HG03558 (cell line): ENCODE results near the gene SLC35F1.
A peak's percentile ranks its signal among the peaks of the same experiment; 100 is the strongest.

ENCODE experiments used
- ATAC-seq: cut with Tn5 transposase; IDR thresholded peaks from one replicate; pipeline ENCODE4 v1.9.1; 2021; ENCODE audit warnings: moderate number of reproducible peaks; ENCODE audit not compliant: unreplicated experiment; ENCODE audit errors: extremely low read depth

SLC35F1 gene

DNA sequence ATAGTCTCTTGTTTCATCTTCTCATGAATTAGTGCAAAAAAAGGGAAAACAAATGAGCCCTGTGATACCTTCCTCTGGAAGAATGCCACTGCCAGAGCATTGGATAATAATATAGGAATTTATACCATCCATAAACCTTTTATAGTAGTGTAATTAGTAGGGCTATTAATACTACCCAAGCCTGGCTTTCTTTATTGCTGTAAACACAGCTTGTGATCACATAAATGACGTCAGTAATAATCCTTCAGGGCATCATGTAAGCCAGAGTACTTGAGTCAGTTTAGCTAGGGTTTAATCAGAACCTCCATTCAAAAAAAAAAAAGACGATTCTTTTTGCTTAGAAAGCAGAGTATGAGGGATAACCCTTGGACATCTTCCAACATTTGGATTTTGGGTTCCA is 264.8 kb downstream of the SLC35F1 start:
- no peak for ATAC-seq

DNA sequence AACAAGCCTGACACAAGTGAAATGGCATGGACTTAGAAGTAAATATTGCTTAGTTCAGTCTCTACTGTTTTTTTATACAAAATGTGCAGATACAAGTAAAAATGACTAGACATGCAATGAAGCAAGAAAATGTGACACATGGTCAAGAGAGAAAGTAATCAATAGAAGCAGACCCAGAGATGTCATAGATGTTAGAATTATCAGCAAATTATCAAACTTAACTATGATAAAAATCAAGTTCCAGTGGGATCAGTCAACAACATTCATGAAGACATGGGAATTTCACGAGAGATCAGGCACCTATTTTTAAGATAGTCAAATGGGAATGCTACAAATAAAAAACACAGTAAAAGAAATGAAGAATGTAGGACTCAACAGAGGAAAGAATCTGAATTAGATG is 267.0 kb downstream of the SLC35F1 start:
- ATAC-seq, result no peak

DNA sequence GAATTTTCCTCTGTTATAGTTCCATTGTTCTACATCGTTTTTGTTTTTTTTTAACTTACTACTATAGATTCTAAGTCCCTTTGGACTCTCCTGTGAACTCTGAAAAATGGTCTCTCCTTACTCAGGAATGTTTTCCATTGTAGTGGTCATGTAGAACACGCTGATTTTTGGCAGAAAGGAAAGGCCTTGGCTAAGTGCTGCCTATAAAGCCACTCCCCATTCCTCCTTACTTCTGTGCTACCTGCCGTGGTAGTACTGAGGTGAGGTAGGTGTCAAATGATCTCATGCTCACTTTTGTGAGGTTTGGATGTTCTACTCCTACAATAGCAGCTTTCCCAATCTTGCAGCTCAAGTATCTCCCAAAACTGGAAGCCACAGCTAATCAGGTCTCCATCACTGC is 270.7 kb downstream of the SLC35F1 start:
- ATAC-seq, result no peak

DNA sequence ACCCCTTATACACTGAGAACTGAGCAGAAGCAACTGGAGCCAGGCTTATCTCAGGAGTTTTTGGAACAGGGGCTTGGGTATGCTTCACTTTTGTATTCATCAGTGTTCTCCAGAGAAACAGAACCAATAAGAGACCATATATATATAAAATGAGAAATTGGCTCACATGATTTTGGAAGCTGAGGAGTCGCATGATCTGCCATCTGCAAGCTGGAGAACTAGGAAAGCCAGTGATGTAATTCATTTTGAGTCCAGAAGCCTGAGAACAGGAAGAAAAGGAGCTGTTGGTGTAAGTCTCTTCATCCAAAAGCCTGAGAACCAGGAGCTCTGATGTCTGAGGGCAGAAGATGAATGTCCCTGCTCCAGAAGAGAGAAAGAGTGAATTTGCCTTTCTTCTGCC is 272.0 kb downstream of the SLC35F1 start:
- no peak for ATAC-seq

DNA sequence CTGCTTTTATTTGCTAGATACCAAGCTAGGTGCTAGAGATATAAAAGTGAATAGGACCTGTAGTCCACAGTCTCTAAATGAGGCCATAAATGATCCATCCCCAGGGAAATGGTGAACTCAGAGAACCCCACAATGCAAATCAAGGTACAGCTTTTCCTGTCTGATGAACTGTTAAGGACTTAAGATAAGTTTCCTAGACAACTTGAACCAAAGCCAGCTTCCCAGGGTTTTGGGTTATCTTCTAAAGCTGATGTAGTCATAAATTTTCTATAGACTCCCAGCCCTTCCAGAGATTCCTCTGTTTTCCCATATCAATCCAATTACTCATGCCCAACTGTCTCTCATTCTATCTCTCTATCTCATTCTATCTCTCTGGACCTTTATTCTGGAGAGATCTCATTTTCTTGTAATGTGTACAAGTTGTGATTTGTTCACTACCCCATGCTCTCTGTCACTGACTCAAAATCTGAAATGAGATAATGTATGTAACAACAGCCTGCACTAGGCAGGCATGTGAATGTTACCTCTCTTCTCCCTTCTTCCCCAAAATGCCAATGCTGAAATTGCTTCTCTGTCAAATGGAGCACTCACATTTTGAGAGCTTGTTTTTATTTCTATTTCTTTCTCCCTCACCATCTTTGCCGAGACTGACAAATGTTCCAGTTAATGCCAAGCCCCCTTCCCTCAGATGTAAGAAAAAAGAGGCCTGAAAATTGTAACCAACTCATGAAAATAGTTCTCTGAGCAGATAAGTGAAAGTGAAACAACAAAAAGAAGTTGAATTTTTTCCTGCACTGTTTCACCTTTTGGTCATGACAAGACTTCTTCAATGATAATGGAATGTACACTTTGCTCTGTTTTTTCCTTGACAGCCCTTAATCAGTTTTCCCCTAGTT is 279.9 kb downstream of the SLC35F1 start:
- peak; percentile 36 for ATAC-seq

DNA sequence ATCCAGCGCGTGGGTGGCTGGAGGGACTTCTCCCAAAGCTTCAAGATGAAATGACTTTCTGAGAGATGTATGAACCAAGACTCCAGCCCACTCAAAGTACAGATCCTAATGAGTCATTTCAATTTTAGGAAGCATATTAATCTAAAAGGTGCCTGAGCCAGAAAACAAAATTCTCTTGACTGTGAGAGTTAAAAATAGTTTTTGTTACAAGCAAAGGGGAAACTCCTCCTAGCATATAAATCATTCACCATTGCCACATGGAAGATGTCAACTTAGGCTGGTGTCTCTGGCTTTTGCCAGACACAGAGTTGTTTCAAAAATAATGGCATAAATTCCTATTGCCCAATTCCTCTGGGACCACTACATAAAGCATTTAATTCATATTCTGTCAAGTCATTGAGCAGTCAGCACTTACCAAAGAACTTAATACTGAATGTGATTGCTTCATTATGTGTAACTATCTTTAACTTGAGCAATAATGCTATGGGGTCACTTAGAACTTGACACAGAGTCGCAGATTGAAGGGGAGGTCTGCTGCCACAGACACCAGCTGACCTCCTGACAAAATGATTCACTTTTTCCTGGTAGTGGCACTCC is 280.6 kb downstream of the SLC35F1 start:
- ATAC-seq, result peak; percentile 39

DNA sequence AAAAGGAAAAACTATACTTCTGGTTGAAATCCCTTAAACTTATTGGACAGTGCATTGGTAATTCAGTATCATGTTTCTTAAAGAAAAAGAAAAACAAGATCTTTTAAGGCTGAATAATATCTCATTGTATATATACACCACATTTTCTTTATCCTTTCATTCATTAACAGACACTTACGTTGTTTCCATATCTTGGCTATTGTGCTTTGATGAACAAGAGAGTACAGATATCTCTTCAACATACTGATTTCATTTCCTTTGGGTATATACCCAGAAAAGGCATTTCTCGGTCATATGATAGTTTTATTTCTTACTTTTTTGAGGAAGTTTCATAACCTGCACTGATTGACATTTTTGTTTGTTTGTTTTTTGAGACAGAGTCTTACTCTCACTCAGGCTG is 281.5 kb downstream of the SLC35F1 start:
- no peak for ATAC-seq

DNA sequence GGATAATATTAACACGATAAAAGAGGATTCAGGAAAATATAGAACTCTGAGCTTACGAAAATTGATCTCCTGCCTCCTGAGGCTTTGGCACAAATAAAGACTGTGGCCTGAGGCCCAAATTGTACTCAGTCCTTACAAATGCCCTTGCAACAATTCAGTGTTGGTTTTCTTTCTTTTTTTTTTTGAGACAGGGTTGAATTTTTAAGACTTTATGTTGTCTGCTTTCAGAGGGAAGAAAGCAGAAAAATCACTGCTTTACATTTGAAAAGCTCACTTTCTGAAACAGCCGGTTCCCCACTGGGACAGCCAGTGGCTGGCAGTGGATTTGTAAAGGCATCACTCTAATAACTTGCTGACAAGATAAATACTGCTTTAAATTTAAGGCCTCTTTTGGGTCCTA is 290.5 kb downstream of the SLC35F1 start:
- no peak for ATAC-seq

DNA sequence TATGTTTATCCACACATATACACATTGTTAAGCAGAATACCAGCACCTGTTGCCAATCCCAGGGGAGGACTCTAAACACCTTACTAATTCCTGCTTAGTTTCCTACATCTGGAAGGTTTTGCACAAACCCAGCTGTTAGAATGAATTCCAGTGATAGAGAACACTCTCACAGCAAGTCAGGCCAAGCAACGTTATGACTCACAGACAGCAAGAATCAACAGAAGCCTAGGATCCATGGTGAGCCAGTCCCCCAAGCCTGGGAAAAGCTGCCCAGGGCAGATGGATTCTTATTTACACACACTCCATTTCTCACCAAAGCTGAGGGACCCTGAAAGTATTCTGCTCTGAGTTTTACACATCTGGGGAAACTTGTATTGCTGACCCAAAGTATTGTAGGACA is 291.7 kb downstream of the SLC35F1 start:
- no peak for ATAC-seq

DNA sequence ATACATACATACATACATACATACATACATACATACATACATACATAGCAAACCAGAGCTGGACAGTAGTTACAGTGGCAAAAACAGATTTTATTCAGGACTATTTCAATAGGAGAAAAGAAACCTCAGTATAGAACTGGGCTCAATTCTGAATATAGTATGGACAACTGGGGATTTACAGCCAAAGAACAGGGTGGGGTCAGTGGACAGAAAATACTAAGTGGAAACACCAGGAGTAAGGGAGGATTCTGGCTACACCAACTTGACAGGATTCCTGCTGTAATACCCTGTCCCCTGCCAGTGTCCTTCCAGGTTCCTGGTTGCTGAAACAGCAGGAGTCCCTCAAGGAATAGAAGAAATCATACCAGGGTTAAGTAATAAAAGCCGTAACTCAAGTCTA is 293.1 kb downstream of the SLC35F1 start:
- no peak for ATAC-seq

DNA sequence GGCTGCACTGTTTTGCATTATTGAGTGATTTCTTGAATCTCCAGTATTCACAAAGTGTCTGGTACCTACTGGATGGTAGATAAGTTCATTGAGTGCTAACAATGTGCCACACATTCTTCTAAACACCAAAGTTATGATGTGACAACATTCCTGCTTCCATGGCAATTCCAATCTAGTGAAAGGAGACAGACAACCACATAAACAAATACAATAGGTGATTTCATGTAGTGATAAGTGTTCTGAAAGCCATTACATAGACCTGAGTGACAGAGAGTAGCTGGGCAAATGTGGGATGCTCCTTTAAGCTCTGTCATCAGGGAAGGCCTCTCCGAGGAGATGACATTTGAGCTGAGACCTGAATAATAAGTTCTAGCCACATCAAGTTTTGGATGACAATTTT is 295.5 kb downstream of the SLC35F1 start:
- ATAC-seq, result no peak

DNA sequence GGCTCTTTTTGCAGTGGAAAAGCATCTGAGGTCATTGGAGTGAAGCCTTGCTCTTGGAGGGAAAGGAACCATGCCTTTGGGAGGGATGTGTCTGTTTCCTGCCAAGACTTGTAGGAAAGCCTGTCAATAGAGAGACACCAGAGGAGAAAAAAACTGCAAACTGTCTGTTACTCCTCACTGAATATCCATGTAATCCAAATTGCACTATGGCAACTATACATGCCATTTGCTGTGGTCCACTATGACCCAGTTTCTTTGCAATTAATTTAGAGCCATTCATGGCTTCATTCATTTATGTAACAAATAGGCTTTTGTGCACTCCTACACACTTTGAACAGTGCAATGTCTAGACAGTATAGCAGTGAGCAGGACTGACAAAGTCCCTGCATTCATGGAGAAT is 296.5 kb downstream of the SLC35F1 start:
- ATAC-seq, result no peak

DNA sequence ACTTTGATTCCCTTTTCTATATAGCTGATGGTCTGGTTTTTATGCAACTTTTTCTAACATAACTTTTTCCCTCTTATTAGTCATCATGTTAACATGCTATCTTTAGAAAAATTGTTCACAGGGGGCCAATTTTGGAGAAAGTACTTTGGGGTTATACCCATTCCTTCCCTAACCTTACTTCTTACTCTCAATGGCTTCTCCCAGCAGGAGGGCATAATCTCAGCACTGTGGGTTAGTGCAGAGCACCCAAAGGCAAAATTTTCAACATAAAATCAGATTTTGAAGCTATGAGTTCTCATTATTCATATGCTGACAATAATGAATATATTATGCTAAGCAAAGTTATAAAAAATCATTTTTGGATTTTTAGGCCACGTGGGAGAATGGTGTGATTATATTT is 299.2 kb downstream of the SLC35F1 start:
- ATAC-seq, result no peak

DNA sequence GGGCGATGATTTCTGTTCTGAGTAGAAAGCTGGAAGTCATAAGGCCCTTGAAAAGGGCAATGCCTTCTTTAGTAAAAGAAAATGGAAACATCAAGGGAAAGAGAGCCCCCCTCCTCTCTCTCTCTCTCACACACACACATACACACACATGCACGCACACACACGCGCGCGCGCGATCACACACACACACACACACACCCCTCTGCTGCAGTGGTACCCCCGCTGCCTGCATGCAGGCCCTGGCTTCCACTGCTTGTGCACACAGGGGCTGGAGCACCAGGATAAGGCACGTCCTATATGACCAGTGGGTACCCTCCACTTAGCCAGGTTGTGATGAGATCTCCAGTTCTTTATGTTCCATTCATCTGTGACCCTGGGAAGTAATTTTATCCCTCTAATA is 300.9 kb downstream of the SLC35F1 start:
- no peak for ATAC-seq

DNA sequence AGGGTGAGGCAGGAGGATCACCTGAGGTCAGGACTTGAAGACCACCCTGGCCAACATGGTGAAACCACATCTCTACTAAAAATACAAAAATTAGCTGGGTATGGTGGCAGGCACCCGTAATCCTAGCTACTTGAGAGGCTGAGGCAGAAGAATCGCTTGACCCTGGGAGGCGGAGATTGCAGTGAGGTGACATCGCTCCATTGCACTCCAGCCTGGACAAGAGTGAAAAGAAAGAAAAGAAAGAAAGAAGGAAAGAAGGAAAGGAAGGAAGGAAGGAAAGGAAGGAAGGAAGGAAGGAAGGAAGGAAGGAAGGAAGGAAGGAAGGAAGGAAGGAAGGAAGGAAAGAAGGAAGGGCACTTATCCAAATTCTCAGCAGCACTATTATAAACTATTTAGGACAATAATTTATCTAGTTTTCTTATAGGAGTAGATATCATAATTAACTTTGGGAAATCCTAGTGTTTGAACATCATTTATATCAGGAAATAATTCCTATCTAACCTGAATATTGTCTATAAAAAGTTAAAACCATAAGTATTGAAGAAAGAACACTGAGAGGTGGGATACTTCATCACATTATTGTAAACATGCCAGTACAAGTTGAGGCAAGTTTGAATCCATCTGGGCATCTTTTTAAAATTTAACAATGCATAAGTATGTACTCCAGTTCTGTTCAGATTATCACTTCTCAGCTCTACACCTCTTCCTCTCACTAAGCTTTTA is 305.5 kb downstream of the SLC35F1 start:
- no peak for ATAC-seq

DNA sequence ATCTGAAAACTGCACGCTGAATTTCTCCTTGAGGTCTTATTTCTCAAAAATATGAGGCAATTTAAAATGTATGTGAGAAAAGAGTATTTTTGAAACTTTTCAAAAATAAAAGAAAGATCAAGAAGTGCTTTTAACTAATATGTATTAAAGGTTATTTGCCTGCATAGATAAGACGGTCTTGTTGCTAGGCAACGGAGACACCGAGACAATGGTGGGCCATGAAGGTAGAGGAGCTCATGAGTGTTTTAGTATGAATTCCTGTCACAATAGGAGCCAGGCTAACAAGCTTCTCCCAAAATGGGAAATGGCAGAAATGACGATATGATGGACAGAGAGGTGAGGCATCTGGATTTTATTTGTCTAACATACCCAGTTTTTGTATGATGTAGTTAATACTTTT is 308.2 kb downstream of the SLC35F1 start:
- ATAC-seq, result no peak

DNA sequence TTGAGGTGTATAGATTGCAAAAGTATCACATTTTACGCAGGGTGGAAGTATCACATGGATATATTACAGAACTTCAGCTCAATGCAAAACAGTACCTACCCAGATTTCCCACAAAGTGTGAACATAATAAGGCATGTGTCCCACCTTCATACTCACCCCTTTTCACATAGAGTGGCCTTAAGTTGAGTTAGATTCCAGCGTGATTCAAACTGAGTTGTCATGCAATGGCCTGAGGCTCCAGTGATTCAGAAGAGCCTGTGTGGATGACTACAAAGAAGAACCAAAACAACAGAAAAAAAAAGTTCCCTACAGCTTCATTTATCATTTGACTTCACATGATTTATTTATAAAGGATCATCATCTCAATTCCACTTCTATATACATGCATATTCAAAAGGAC is 309.7 kb downstream of the SLC35F1 start:
- ATAC-seq, result no peak

DNA sequence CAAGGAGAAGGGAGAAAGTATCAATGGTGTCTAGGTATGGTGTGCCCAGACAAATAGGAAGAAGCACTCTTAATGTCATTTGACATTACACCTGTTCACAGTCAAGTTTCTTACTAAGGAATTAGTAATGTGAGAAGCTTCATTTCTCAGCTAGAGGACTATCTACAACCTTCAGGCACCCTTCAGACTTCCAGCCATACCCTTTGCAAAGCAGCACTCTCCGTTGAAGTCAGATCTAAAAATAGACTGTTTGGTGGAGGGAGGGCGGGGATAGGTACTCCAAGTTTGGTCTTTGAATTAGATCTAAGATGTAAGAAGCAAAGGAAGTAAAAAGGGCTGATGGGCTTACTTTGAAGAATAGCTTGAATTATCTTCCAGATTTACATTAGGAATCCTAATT is 311.1 kb downstream of the SLC35F1 start:
- ATAC-seq, result no peak

DNA sequence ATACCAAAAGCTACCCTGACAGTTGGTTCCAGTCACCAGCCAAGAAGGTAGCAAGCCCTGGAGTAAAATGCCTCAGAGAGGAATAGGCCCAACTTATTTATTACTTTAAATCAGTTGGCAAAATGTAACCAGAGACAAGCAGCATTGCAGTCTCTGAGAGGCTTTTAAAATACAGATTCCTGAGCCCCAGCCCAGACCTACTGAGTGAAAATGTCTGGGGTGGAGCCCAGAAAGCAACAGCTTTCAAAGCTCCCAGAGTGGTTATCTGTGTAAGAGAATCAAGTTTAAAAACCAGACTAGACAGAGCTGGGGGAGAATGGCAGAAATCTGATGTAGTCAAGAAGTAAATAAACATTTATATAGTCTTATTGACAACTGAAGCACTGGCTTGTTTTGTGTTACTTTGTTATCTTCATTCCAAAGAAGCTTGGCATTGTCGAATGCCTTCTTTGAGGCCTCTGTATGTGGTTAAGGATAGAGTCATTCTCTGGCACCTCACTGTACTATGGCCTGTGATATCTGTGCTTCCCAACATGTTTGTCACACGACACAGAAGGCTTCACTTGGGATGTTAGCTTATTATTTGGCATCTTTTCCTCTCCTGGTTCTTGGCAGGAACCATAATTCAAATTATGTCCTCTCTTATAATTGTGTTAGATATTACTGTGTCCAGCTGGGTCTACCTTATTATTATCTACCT is 313.5 kb downstream of the SLC35F1 start:
- ATAC-seq, result no peak

DNA sequence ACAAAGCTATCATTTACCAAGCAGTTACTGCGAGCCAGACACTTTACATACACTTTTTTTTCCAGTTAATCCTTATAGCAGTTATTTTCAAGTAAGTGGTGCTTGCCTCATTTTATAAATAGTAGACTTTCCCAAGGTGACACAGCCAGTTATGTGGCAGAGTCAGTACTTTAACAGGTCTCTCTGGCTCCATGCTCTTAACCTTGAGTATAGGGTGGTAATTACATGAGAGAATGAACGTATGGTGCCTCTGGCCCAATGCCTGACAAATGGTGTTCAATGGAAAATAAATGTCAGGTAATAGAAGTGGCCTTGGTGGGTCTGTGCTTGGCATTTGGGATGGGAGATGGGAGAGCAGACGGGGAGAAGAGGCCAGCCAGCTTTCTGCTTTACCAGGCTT is 316.3 kb downstream of the SLC35F1 start:
- ATAC-seq, result no peak

DNA sequence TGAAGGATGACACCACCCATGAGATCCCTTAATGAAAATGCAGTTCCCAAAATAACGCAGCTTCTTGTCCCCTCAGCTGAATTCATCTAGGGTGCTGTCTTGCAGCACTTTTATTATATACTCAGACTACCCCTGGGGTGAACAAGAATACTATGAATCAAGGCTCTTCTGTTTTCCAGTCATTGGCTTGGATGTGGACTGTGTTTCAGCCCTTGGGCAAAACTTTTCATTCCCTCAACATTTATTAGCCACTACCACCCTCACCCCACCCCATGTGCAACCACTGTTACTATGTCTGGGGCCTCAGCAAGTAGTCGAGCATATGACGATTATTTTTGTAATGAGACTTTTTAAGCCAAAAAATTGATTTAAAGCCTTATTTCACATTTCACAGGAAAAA is 321.8 kb downstream of the SLC35F1 start:
- ATAC-seq, result no peak
